ENCODE results near the gene PGS1.

The PGS1 gene

GRCh38 chr17:78346605-78347250 is 31.7 kb upstream of the PGS1 start:
- H3K27ac ChIP-seq = no peak overlapping the region
- H2AFZ ChIP-seq (ENCODE audit: low read depth) = no peak overlapping the region
- no peaks in the 10 kb centered on the region for H3K36me3 ChIP-seq (ENCODE audit: insufficient read depth)
- H4K20me1 ChIP-seq (ENCODE audit: insufficient read depth) = no peaks in the 10 kb centered on the region
- TF ChIP-seq CTCF (conservative IDR thresholded peaks at IDR 0.05; ENCODE audit: low read depth, low read length) = no peak
- no peak overlapping the region for H3K9ac ChIP-seq
- H3K4me2 ChIP-seq = no peak overlapping the region
- no peak overlapping the region for H3K4me3 ChIP-seq (IDR thresholded peaks at IDR 0.05; ENCODE audit: insufficient read depth, low read depth, low read length)
- H3K4me1 ChIP-seq (ENCODE audit: low read depth, poor library complexity, severe bottlenecking) = peaks cover 11% of the 10 kb centered on the region
- no peaks in the 10 kb centered on the region for H3K79me2 ChIP-seq (ENCODE audit: insufficient read depth, low read depth)
- H3K27me3 ChIP-seq (ENCODE audit: insufficient read depth, low read depth) = peaks cover 3% of the 10 kb centered on the region; the same call in 1 of the 2 replicates

- no peaks in the 10 kb centered on the region for H3K79me2 ChIP-seq (ENCODE audit: insufficient read depth, low read depth)
- no peak overlapping the region for H3K4me3 ChIP-seq (IDR thresholded peaks at IDR 0.05; ENCODE audit: insufficient read depth, low read depth, low read length)
- H2AFZ ChIP-seq (ENCODE audit: low read depth) = no peak overlapping the region
- no peak overlapping the region for H3K4me2 ChIP-seq
- H3K36me3 ChIP-seq (ENCODE audit: insufficient read depth) = no peaks in the 10 kb centered on the region
- TF ChIP-seq CTCF (conservative IDR thresholded peaks at IDR 0.05; ENCODE audit: low read depth, low read length) = no peak
- no peaks in the 10 kb centered on the region for H4K20me1 ChIP-seq (ENCODE audit: insufficient read depth)
- H3K27me3 ChIP-seq (ENCODE audit: insufficient read depth, low read depth) = peaks cover 3% of the 10 kb centered on the region; the same call in 1 of the 2 replicates
- no peak overlapping the region for H3K9ac ChIP-seq
- H3K27ac ChIP-seq = no peak overlapping the region
- H3K4me1 ChIP-seq (ENCODE audit: low read depth, poor library complexity, severe bottlenecking) = peaks cover 18% of the 10 kb centered on the region
Observed at GRCh38 chr17:78347453-78347852, 31.0 kb upstream of the PGS1 start.

GRCh38 chr17:78348055-78348770 is 30.2 kb upstream of the PGS1 start:
- Histone ChIP-seq H3K4me1 (ENCODE audit: low read depth, poor library complexity, severe bottlenecking) (peaks cover 20% of the 10 kb centered on the region), H3K9ac (no peak overlapping the region)

More at GRCh38 chr17:78348055-78348770, 30.2 kb upstream of the PGS1 start:
- H3K27me3 ChIP-seq (ENCODE audit: insufficient read depth, low read depth) = peaks cover 3% of the 10 kb centered on the region; the same call in 1 of the 2 replicates
- H3K4me3 ChIP-seq (IDR thresholded peaks at IDR 0.05; ENCODE audit: insufficient read depth, low read depth, low read length) = no peak overlapping the region
- TF ChIP-seq CTCF (conservative IDR thresholded peaks at IDR 0.05; ENCODE audit: low read depth, low read length) = no peak
- H3K36me3 ChIP-seq (ENCODE audit: insufficient read depth) = no peaks in the 10 kb centered on the region
- H3K4me2 ChIP-seq = no peak overlapping the region
- H4K20me1 ChIP-seq (ENCODE audit: insufficient read depth) = no peaks in the 10 kb centered on the region
- H3K27ac ChIP-seq = no peak overlapping the region
- H3K79me2 ChIP-seq (ENCODE audit: insufficient read depth, low read depth) = no peaks in the 10 kb centered on the region
- no peak overlapping the region for H2AFZ ChIP-seq (ENCODE audit: low read depth)
